HepG2 (cell line): Measurements from ENCODE around the gene SPATA33. TPM values are rescaled to one million over a fixed set of nuclear protein-coding genes. Genes with fewer than 3 reads are reported as not detected.

ENCODE experiments used
- ETS1 ChIP-seq: sonication (generic); formaldehyde crosslinking; IDR thresholded peaks from 2 replicates; pipeline ENCODE4 v1.4.0; 2020; ENCODE audit warnings: missing genetic modification reagents
- HMG20B ChIP-seq: conservative IDR thresholded peaks from 2 replicates; pipeline ENCODE4 v1.6.1; 2016; ENCODE audit warnings: missing genetic modification reagents, missing compliant biosample characterization
- JARID2 ChIP-seq: sonication (generic); formaldehyde crosslinking; IDR thresholded peaks from 2 replicates; pipeline ENCODE4 v1.8.1; 2023; ENCODE audit warnings: missing genetic modification reagents, inconsistent platforms; ENCODE audit not compliant: insufficient replicate concordance
- MAZ ChIP-seq, 2 experiments: sonication (generic) in 1 of 2; formaldehyde crosslinking in 1 of 2; IDR thresholded peaks; 2 replicates each; pipeline versions ENCODE4 v1.5.0 to v1.6.1; 2012 to 2020; ENCODE audit warnings: low read depth in 2 of 2, mild to moderate bottlenecking in 2 of 2, borderline replicate concordance in 1 of 2, improper control_type of control experiment in 1 of 2, low read length in 1 of 2, missing genetic modification reagents in 1 of 2, moderate library complexity in 1 of 2
- SALL1 ChIP-seq: sonication (generic); formaldehyde crosslinking; IDR thresholded peaks from 2 replicates; pipeline ENCODE4 v1.8.0; 2022; ENCODE audit warnings: mild to moderate bottlenecking, missing genetic modification reagents
- SOX5 ChIP-seq: IDR thresholded peaks from 2 replicates; pipeline ENCODE4 v1.6.1; 2016; ENCODE audit warnings: borderline replicate concordance
- SRF ChIP-seq: IDR thresholded peaks from 2 replicates; pipeline ENCODE4 v1.6.1; 2011; ENCODE audit warnings: mild to moderate bottlenecking, low read depth, low read length, moderate library complexity
- ZFAT ChIP-seq: sonication (generic); formaldehyde crosslinking; conservative IDR thresholded peaks from 2 replicates; pipeline ENCODE4 v1.8.1; 2023; ENCODE audit warnings: missing genetic modification reagents, inconsistent platforms
- ZHX2 ChIP-seq, 2 experiments: sonication (generic) in 1 of 2; formaldehyde crosslinking in 1 of 2; IDR thresholded peaks; 2 replicates each; pipeline versions ENCODE4 v1.6.1 to v1.9.0; 2014 to 2022; ENCODE audit warnings: antibody characterized with exemption in 1 of 2, borderline replicate concordance in 1 of 2, inconsistent platforms in 1 of 2, low read depth in 1 of 2, missing genetic modification reagents in 1 of 2
- ZNF24 ChIP-seq: fragments of 450-650 bp; IDR thresholded peaks from 2 replicates; pipeline ENCODE4 v1.6.1; 2017; ENCODE audit warnings: antibody characterized with exemption, mild to moderate bottlenecking
- ZNF251 ChIP-seq: sonication (generic); formaldehyde crosslinking; IDR thresholded peaks from 2 replicates; pipeline ENCODE4 v1.9.0; 2021; ENCODE audit warnings: mild to moderate bottlenecking, missing genetic modification reagents
- ZNF335 ChIP-seq: sonication (generic); formaldehyde crosslinking; IDR thresholded peaks from 2 replicates; pipeline ENCODE4 v1.4.0; 2020; ENCODE audit warnings: missing genetic modification reagents
- ZNF431 ChIP-seq: sonication (generic); formaldehyde crosslinking; IDR thresholded peaks from 2 replicates; pipeline ENCODE4 v1.9.0; 2022; ENCODE audit warnings: missing genetic modification reagents, low read depth, mild to moderate bottlenecking, borderline replicate concordance
- ZNF510 ChIP-seq: sonication (generic); formaldehyde crosslinking; IDR thresholded peaks from 2 replicates; pipeline ENCODE4 v1.4.0; 2020; ENCODE audit warnings: low read depth, mild to moderate bottlenecking, missing genetic modification reagents
- ZNF703 ChIP-seq: sonication (generic); formaldehyde crosslinking; IDR thresholded peaks from 2 replicates; pipeline ENCODE4 v1.5.1; 2020; ENCODE audit warnings: missing genetic modification reagents, mild to moderate bottlenecking, moderate library complexity, borderline replicate concordance
- ZNF878 ChIP-seq: sonication (generic); formaldehyde crosslinking; IDR thresholded peaks from 2 replicates; pipeline ENCODE4 v1.8.1; 2023; ENCODE audit warnings: mild to moderate bottlenecking, missing genetic modification reagents, moderate library complexity
- polyA plus RNA-seq, 8 experiments: library from polyadenylated mRNA; depleted of rRNA in 3 of 8; stranded (reverse) in 7 of 8; unstranded in 1 of 8; fragments of >200 nt; fragmentation: Illumina TruSeq in 4 of 8; extraction: Trizol in 4 of 8; gene quantifications; 2 replicates each; pipeline versions ENCODE4 v1.2.1 to v1.2.3, GENCODE V29; 2011 to 2016; ENCODE audit warnings: low read depth in 4 of 8, missing spikeins in 1 of 8, mixed read lengths in 1 of 8; ENCODE audit not compliant: insufficient read depth in 1 of 8
- total RNA-seq, 5 experiments: library from RNA; depleted of rRNA; stranded (reverse); fragments of >200 nt; fragmentation: Illumina TruSeq; extraction: Trizol; gene quantifications; 2 replicates each; pipeline ENCODE4 v1.2.3, GENCODE V29; 2016; ENCODE audit warnings: low read depth in 1 of 5
- TF ChIP-seq, protein P1 (sequence below): sonication (generic); formaldehyde crosslinking; IDR thresholded peaks from 2 replicates; pipeline ENCODE4 v1.5.1; 2020; ENCODE audit warnings: mild to moderate bottlenecking, missing genetic modification reagents, borderline replicate concordance

SPATA33 gene
- total and polyA plus RNA-seq, 2 of the 13 experiments (the other 11 are each of a cell fraction or from before 2014, with no cell fraction given), result 5.7 to 11.0 TPM

- TF ChIP-seq ETS1 (CRISPR knock-in tag), result no peak
- no peak for TF ChIP-seq MAZ (IDR thresholded peaks at IDR 0.05; ENCODE audit: borderline replicate concordance, low read depth, low read length)
- TF ChIP-seq MAZ (CRISPR knock-in tag; IDR thresholded peaks at IDR 0.05; ENCODE audit: low read depth), result no peak
- no peak for TF ChIP-seq ZNF703 (CRISPR knock-in tag)
- TF ChIP-seq ZNF431 (CRISPR knock-in tag), result no peak
- TF ChIP-seq ZNF878 (CRISPR knock-in tag), result no peak
- peak; percentile 37 for TF ChIP-seq JARID2 (CRISPR knock-in tag)
- no peak for TF ChIP-seq ZNF251 (CRISPR knock-in tag)
- TF ChIP-seq SOX5, result no peak
- TF ChIP-seq, protein P1, sequence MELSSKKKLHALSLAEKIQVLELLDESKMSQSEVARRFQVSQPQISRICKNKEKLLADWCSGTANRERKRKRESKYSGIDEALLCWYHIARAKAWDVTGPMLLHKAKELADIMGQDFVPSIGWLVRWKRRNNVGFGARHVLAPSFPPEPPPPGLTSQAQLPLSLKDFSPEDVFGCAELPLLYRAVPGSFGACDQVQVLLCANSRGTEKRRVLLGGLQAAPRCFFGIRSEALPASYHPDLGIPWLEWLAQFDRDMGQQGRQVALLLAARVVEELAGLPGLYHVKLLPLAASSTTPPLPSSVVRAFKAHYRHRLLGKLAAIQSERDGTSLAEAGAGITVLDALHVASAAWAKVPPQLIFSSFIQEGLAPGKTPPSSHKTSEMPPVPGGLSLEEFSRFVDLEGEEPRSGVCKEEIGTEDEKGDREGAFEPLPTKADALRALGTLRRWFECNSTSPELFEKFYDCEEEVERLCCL, result no peak
- TF ChIP-seq ZHX2 (IDR thresholded peaks at IDR 0.05; ENCODE audit: low read depth), result no peak
- no peak for TF ChIP-seq ZHX2 (CRISPR knock-in tag; IDR thresholded peaks at IDR 0.05; ENCODE audit: borderline replicate concordance)
- peak; percentile 24; the same call in 1 of the 2 replicates for TF ChIP-seq SALL1 (CRISPR knock-in tag)
- no peak for TF ChIP-seq HMG20B
- no peak for TF ChIP-seq ZNF335 (CRISPR knock-in tag)
- no peak for TF ChIP-seq ZFAT
- TF ChIP-seq ZNF24, result no peak
- no peak for TF ChIP-seq SRF
- no peak for TF ChIP-seq ZNF510 (CRISPR knock-in tag)
Measured at GRCh38 chr16:89689142-89689541, 31.5 kb downstream of the SPATA33 start (continued).
